HG03520 (cell line): ENCODE results near the gene YJEFN3.

ENCODE experiments used
- ATAC-seq: cut with Tn5 transposase; IDR thresholded peaks from one replicate; pipeline ENCODE4 v1.9.1; 2021; ENCODE audit warnings: mild to moderate bottlenecking, moderate library complexity; ENCODE audit not compliant: unreplicated experiment

The YJEFN3 gene

DNA sequence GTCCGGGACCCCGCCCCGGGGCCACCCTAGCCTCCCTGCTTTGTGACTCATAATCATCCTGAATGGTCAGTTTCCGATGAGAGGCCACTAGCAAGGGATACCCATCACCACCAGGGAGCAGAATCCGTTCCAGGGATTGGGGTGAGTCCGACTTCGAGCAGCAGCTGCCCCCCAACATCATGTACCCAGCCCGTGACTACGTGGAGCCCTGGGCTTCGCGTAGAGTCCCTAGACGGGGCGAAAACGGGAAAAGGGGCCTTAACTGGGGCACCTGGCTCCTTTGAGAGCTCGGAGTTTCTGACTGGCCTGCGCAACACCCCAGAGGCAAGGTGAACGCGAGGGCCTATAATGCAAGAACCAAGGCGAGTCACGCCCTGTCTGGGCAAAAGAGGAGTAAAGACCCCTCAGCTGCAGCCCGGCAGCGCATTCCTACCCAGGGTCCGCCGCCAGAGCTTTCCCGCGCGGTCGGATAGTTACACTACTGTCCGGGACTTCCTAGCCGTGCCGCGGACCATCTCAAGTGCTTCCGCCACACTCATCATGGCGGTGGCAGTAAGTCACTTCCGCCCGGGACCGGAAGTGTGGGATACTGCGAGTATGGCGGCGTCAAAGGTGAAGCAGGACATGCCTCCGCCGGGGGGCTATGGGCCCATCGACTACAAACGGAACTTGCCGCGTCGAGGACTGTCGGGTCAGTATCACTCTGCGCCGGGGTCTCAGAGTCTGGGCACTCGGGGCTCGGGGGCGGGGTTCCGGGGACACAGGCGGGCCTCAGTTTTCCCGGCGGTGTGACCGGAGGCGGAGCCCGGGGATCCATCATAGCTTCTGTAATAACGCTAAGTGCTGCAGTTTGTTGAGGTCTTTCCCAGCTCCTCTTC is 12.8 kb upstream of the YJEFN3 start, which contains the start of gene NDUFA13:
NDUFA13 (plus strand) TSS at position 584 of the 878 bp plus-strand sequence; CDS start at position 598, 14 bp downstream.
- ATAC-seq, result peak; percentile 77

DNA sequence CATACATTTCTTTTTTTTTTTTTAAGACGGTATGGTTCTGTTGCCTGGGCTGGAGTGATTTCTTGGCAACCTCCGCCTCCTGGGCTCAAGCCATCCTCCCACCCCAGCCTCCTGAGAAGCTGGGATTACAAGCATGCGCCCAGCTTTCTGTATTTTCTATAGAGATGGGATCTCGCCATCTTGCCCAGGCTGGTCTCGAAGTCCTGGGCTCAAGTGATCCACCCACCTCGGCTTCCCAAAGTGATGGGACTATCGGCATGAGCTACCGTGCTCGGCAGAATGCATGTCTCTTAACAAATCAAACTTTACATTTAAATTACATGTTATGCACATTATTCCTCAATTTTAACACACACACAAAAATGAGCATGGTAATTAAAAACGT is 11.5 kb upstream of the YJEFN3 start:
- ATAC-seq, result no peak

GRCh38 chr19:19520989-19521388 is 7.7 kb upstream of the YJEFN3 start:
- ATAC-seq, result no peak

DNA sequence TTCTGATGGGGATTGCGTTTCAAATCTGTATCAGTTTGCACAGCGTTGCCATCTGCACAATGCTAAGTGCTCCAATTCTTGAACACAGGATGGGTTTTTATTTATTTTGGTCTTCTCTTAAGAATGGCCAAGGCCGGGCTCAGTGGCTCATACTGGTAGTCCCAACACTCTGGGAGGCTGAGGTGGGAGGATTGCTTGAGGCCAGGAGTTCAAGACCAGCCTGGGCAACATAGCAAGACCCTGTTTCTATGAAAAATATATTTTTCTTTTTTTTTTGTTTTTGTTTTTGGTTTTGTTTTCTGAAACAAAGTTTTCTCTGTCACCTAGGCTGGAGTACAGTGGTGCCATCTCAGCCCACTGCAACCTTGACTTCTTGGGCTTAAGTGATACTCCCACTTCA is 5.5 kb upstream of the YJEFN3 start:
- no peak for ATAC-seq

GRCh38 chr19:19524053-19524452 is 4.7 kb upstream of the YJEFN3 start:
- no peak for ATAC-seq

DNA sequence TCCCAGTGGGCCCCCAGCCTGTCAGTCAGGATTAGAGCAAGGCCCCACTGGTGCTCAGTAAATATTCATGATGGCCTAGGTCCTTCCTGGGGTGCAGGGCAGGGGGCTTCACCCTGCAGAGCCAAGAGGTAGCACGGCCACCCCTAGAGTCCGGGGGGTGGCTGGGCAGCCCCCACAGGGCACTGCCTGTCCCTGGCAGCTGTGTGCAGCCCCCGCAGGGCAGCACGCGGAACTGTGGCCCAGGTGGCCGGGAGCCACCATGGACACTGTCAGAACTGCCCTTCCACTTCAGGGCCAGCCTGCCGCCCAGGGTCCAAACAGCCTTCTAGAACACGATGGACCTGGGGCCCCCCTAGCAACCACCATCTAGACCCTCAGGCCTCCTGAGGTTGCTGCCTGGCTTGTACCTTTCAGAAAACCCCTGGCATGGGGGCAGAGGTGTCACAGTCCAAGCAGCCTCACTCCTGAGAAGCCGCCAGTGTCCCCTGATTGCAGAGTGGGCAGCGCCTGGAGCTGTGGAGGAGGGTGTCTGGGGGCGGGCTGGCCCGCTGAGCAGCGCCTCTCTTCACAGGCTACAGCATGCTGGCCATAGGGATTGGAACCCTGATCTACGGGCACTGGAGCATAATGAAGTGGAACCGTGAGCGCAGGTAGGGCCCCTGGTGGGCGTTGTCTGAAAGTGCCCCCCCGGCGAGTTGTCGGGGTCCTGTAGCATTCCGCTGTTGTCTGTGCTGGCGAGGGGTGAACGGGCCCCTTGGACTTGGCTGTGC is 2.9 kb upstream of the YJEFN3 start:
- no peak for ATAC-seq

GRCh38 chr19:19526581-19527370 is 1.9 kb upstream of the YJEFN3 start:
- ATAC-seq, result no peak

- no peak for ATAC-seq
Measured at GRCh38 chr19:19527371-19527656, 1.4 kb upstream of the YJEFN3 start.

DNA sequence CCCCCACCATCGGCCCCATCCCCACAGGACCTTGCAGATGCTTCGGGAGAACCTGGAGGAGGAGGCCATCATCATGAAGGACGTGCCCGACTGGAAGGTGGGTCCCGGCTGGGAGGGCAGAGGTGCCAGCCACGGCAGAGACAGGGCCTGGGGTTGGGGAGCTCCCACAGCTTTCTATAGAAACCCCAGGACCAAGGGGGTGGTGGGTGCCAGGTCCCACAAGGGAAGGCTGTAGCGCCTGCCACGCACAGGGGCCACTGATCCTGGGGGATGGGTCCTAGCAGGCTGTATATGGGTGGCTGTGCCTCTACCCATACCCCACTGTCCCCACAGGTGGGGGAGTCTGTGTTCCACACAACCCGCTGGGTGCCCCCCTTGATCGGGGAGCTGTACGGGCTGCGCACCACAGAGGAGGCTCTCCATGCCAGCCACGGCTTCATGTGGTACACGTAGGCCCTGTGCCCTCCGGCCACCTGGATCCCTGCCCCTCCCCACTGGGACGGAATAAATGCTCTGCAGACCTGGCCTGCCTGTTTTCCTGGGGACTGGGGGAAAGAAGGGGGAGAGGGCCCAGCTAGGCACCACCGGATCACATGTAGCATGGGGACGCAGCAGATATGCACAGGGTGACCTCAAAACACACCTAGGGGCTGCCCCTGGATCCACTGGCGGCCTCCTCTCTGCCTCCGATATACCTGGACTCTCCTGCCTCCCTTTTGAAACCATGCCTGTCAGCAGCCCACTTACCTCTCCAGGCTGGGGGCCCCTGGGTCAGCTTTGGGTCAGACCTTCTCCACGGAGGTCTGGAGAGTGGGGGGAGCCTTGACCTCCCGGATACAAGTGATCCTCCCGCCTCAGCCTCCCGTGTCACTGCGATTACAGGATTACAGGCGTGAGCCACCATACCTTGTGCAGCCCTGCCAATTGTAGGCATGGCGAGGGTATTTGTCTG is 761 bp upstream of the YJEFN3 start:
- no peak for ATAC-seq

DNA sequence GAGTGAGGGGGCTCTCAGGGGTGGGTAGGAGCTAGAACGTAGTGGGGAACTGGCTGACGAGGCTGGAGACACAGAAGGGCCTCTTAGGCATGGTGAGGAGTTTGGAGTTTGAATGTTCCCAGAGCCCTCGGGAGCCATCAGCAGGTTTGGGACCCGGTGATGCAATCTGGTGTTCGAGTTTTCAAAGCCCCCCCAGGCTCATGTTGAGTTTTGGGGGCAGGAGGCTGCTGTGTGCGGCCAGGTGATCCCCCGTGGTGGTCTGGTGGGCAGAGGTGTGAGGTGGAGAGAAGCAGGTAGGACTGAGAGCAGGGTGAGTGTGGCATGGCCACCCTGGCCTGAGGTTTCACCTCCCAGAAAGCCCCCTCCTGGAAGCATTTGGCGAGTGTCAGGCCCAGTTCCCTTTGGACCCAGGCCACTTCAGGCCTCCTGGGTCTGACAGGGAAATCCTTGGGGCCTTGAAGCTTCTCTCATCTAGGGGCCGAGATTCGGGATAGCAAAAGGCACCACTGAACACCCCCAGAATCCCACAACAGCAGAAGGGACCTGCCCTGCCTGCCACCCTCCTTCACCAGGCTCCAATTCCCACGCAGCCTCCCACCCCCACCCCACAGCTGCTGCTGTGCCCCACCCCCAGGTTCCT is 1.2 kb downstream of the YJEFN3 start:
- ATAC-seq, result no peak

- ATAC-seq, result no peak
Measured at GRCh38 chr19:19530423-19530804, 1.7 kb downstream of the YJEFN3 start.

DNA sequence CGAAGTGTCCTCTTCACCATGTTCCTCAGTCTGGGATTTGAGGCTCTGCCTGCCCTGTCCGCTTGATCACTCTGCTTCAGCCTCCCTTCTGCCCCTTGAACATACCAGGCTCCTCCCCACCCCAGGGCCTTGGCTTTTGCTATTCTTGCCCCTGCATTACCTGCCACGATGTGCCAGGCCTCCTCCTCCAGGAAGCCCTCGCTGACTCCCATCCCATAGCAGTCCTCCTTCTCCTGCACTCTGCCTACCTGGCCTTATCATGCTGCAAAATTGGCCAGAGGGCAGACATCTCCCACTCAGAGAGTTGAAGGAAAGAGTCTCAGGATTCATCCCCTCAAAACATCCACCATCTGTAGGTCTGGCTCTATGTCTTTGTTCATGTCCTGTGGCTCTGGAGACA is 2.2 kb downstream of the YJEFN3 start:
- ATAC-seq, result no peak

- no peak for ATAC-seq
Measured at GRCh38 chr19:19531951-19532805, 3.5 kb downstream of the YJEFN3 start.

DNA sequence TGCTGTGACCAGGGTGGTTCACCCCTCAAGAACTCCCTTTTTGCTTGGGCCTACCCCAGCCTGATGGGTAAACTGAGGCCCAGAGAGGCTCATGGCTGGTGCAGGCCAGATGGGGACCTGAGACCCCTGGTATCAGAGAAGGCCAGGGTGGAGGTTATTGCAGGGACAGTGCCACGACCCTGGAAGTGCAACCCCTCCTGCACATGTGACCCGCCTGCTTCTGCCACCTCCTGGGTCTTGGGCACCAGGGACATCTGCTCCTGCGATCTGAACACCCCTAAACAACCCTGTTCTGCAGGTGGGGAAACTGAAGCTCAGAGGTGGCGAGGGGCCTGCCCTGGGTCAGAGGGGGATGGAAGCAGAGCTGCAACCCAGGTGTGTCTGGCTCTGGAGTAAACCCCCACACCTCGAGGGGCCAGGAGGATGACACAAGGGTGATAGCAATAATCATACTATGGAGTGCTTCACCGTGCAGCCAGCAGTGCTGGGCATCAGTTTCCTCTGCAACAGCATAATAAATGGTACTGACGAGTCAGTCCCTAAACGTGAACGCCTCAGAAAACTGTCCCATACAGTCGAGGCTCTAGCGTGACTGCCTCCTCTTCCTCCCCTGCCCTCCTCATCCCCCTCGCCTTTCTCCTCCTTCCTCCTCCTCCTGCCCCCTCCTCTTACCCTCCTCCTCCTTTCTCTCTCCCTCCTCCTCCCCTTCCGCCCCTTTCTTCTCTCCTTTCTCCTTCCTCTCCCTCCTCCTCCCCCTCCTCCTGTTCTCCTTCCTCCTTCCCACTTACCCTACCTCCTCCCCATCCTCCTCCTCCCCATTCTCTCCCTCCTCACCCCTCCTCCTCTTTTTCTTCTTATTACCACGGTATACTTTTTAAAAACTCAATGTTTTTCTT is 4.3 kb downstream of the YJEFN3 start:
- ATAC-seq, result no peak

- no peak for ATAC-seq
Measured at GRCh38 chr19:19533841-19534240, 5.1 kb downstream of the YJEFN3 start.

- ATAC-seq, result no peak
Measured at GRCh38 chr19:19534556-19535265, 6.0 kb downstream of the YJEFN3 start.
